GM18868 (cell line): ENCODE measurements around the gene ZNF609.
"Not testable (repeated sequence)": the region's sequence is repeated elsewhere in the genome, so short reads cannot be mapped to it uniquely, and the experiment has no call there.

Experiments used
- ATAC-seq: cut with Tn5 transposase; IDR thresholded peaks from one replicate; pipeline ENCODE4 v1.9.1; 2021; ENCODE audit warnings: mild to moderate bottlenecking, moderate library complexity; ENCODE audit not compliant: unreplicated experiment

ZNF609 gene

GRCh38 chr15:64454282-64454681 is 6.1 kb upstream of the ZNF609 start:
- no peak for ATAC-seq

- no peak for ATAC-seq
Measured at GRCh38 chr15:64455961-64456371, 4.4 kb upstream of the ZNF609 start.

GRCh38 chr15:64456634-64457108 is 3.7 kb upstream of the ZNF609 start:
- ATAC-seq = no peak

- ATAC-seq = no peak
Measured at GRCh38 chr15:64459066-64459781, 1.2 kb upstream of the ZNF609 start.

DNA sequence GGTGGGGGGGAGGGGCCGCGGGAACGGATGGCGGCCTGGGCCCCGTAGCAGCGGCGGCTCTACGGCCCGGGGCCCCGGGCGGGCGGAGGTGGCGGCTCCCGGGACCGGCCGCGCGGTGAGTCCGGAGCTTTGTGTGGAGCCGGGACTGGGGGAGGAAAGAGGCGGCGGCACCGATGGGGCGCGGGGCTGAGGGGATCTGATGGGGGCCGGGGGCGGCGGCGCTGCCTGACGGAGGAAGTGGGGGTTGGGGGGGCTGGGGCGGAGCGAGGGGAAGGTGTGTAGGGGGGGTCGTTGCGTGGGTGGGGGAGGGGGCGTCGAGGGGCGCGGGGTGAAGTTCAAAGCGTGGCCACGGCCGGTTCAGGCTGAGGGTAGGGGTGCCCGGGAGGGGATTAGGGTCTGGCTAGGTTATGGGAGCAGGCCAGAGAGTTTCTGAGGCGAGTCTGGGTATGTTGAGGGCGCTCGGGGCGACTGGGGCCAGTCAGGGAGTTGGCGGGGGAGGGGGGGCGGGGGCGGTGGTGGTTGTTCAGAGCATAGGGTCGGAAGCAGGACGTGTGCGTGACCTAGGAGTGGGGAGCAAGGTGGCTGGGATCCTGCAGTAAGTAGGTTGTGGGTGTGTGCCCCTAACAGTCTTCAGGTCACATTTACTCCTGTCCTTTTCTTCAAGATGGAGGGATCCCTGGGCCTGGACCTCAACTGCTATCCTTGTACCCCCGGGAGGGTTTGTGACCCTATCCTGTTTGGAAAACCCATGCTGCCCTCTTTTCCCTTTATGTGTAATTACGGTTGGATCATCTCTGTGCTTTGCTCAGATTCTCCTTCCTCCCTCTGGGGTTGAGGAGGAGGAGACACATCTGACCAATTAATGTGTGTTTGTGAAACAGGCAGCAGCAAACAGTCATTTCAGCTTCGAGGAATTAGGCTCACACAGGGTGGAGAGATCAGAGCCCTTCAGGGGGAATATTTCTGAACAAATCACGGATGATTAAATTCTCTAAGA is 644 bp downstream of the ZNF609 start:
- ATAC-seq = no peak

DNA sequence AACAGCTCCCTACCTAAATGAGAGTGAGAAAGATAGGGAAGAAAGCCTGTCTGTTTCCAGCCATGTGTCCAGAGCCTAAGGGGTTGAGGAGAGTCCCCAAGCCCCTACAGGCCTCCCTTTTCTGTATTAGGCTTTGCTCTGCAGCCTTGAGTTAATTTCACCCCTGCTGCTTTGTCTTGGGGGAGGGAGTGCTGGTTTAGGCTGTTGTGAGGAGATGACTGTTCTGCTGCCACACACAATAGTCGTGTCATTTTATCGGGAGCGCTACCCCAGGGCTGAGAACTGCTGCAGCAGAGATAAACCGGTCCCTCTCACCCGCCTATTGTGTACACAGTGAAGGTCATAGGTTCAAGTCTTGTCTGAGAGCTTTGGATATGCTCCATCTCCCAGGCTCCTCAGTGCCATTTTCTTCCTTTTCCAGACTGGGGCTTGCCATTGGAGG is 1.4 kb downstream of the ZNF609 start:
- no peak for ATAC-seq

DNA sequence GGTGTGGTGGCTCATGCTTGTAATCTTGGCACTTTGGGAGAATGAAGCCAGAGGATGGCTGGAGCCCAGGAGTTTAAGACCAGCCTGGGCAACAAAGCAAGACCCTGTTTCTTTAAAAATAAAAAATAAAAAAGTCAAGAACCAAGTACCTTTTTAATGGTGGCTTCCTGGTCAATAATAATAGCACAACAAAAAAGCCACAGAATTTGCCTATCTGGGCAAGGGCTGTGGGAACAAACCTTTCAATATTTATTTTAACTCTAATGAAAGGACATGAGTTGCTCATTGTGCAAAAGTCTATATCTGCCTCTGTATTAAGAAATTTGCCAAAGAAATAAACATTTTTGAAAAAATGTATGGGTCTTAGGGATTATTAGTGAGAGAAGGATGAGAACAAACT is 2.1 kb downstream of the ZNF609 start:
- no peak for ATAC-seq

DNA sequence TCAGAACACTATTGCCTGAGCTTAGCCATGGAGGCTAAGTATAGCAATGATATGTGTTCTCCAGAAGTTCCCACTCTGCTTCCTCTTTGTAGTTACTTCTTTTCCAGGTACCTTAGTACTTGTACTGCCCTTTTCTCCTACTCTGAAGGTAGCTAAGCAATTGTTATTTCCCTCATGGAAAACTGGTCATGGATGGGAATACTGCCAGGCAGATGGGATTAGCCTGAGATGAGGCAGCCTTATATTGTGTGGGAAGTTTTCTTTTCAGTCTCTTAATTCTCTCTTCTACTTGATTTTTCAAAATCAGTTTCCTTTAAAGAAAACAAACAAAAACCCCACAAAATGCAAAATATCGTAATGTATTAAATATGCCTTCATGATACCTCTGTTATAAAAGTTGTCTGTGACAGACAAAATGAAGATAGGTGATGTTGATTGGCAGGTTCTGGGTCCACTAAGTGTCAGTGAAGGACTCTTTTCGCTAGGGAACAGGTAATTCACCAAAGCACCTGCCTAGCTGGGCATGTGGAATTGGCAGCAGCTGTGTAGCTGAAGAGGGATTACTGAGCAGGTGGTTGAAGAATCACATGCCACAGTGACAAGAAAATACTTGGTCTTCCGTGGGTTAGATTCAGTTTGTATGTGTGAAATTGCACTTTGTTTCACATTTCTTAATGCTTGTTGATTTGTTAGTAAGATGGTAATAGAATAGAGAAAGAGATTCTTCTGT is 4.1 kb downstream of the ZNF609 start:
- ATAC-seq = no peak

DNA sequence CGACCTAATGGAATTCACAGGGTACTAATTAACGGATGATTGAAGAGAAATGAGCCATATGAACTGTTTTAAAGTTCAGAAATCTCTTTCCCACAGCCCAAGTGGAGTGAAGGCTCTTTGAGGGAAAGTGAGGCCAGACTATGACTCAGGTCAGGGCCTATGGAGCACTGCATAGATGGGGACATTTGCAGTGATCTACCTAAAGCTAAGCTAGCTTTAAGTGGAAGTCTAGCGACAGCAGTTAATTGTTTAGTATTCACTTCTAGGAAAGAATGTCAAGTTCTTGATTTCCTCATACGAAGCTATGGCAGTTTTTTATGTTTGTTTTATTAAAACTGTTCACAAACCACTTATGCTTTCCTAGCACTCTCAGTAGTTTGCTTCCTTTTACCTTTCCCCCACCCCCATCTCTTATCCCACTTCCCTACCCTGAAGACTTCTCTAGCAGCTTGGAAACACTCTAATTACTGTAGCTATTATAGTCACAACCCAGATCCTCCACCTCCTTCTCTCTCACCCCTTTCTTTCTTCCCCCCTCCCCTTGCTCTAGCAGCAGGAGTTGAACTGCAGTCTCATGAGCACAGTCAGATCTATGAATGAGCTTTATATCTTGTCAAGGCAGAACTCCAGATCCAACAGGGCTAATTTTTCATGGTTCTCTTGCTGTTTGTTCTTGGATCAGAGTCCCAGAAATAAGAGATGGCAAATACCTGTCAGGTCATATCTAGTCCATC is 6.2 kb downstream of the ZNF609 start:
- ATAC-seq = no peak

- no peak for ATAC-seq
Measured at GRCh38 chr15:64472161-64472560, 11.8 kb downstream of the ZNF609 start.

DNA sequence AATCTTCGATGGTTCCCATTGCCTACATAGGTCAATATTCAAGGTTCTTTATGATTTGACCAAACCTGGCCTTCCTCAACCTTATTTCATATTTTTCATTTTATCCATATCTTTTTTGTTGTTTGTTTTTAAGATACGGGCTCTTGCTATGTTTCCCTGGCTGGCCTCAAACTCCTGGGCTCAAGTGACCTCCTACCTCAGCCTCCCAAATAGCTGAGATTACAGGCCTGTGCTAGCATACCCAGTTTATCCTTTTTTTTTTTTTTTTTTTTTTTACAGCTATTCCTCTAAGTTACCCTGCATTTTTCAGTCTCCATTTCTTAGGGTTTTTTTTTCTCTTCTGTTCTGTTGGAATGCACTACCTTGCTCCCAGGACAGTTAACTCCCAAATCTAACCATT is 14.5 kb downstream of the ZNF609 start:
- ATAC-seq = no peak

DNA sequence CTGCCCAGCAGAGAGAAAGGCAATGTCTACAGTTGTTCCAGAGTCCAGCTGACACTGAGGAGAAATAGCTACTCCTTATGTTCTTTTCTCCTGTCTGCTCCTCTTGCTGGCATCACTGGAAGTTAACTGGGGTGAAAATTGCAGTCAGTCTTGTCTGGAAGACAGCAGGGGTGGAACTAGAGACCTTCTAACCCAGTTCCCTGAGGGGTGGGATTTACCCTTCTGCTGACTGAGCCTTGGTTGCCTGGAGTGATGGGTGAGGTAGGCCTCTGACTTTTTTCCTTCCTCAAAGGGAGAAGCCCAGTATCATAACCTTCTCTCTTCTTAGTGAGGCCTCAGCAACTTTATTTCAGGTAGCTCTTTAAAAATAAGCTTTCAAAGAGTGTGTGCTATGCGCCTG is 16.2 kb downstream of the ZNF609 start:
- no peak for ATAC-seq

DNA sequence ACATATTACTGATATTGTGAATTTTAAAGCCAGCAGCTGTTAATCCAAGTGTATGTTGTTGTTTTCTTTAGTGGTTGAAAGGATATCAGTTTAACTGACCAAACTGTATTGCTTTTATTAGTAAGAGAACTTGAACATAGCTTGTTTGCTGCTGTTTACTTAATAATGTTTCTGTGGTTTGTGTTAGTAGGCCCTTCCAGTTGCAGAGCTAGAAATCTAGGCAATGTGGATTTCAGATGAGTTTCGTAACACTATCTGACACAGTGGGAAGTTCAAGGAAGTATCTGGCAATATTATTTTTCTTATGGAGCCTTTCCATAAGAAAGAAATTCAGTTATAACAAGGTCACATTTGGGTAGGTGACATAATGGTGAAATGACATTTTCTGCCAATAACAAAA is 18.5 kb downstream of the ZNF609 start:
- no peak for ATAC-seq

GRCh38 chr15:64480891-64481290 is 20.5 kb downstream of the ZNF609 start:
- ATAC-seq = no peak

DNA sequence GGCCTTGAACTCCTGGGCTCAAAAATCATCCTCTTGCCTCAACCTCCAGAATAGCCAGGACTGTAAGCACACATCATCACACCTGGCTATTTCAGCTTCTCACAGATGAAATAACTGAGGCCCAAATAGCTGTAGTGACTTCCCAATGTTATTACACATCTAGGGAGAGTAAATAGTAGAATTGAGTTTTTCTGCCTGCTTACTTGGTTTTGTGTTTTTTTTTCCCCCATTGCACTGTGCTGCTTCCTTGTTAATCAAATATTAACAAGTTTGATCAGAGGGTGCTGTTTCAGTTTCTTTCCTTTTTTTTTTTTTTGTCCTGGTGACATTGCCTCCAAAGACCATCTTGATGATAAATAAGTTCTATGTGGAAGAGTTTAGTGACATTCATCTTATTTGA is 23.4 kb downstream of the ZNF609 start:
- no peak for ATAC-seq

DNA sequence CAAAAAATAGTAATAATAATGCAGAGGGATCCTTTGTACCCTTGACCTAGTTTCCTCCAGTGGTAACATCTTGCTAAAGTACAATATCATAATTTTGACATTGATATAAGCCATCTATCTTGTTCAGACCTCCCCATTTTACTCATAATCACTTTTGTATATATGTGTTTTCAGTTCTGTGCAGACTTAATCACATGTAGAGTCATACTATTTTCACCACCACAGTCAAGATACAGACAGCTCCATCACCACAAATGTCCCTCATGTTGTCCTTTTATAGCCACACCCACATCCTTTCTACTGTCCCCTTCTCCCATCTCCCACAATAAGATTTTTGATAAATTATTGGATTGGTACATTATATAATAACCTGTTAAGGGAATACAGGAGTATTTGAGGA is 25.4 kb downstream of the ZNF609 start:
- ATAC-seq = no peak

DNA sequence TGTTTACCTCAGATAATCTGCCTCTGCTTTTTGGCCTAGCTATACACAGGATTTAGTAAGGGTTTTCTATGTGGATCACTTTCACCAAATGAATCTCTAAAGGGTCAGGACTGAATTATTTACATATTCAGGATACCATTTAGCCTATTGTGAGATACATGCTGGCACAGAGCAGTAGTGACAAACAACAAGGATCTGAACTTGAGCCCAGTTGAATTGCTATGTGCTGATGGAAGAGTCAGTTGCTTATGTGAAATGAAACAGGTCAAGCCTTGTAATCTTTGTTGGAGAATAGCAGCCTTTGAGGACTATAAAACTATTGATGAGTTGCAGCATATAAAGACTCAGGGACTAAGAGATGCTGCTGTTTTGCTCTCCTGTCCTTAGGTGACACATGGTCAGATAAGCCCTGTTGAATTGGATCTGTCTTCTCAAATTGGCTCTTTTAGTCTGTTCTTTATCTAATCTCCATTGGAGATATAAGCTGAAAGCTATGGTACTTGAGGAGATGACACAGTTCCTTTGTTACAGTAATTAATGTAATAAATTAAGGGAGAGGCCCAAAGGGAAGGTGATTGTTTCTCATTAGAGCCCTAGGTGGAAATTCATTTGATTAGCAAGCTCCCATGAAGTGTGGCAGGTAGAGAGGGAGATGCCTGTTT is 30.4 kb downstream of the ZNF609 start:
- no peak for ATAC-seq

- no peak for ATAC-seq
Measured at GRCh38 chr15:64493641-64494040, 33.3 kb downstream of the ZNF609 start.

- ATAC-seq = not testable (repeated sequence)
Measured at GRCh38 chr15:64495968-64496367, 35.6 kb downstream of the ZNF609 start.
